Activated CD8-positive, alpha-beta memory T cell treated with anti-CD3 and anti-CD28 coated beads for 48 hours (primary cell): ENCODE data around the gene DDX50.
"Not testable (repeated sequence)": the region's sequence is repeated elsewhere in the genome, so short reads cannot be mapped to it uniquely, and the experiment has no call there.

Source experiments
- DNase-seq, 3 experiments: peaks; one replicate each; pipeline ENCODE4 v3.0.0-alpha.2; 2020; ENCODE audit warnings: low read depth in 2 of 3, low spot score in 2 of 3

DDX50 gene, protein sequence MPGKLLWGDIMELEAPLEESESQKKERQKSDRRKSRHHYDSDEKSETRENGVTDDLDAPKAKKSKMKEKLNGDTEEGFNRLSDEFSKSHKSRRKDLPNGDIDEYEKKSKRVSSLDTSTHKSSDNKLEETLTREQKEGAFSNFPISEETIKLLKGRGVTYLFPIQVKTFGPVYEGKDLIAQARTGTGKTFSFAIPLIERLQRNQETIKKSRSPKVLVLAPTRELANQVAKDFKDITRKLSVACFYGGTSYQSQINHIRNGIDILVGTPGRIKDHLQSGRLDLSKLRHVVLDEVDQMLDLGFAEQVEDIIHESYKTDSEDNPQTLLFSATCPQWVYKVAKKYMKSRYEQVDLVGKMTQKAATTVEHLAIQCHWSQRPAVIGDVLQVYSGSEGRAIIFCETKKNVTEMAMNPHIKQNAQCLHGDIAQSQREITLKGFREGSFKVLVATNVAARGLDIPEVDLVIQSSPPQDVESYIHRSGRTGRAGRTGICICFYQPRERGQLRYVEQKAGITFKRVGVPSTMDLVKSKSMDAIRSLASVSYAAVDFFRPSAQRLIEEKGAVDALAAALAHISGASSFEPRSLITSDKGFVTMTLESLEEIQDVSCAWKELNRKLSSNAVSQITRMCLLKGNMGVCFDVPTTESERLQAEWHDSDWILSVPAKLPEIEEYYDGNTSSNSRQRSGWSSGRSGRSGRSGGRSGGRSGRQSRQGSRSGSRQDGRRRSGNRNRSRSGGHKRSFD

DNA sequence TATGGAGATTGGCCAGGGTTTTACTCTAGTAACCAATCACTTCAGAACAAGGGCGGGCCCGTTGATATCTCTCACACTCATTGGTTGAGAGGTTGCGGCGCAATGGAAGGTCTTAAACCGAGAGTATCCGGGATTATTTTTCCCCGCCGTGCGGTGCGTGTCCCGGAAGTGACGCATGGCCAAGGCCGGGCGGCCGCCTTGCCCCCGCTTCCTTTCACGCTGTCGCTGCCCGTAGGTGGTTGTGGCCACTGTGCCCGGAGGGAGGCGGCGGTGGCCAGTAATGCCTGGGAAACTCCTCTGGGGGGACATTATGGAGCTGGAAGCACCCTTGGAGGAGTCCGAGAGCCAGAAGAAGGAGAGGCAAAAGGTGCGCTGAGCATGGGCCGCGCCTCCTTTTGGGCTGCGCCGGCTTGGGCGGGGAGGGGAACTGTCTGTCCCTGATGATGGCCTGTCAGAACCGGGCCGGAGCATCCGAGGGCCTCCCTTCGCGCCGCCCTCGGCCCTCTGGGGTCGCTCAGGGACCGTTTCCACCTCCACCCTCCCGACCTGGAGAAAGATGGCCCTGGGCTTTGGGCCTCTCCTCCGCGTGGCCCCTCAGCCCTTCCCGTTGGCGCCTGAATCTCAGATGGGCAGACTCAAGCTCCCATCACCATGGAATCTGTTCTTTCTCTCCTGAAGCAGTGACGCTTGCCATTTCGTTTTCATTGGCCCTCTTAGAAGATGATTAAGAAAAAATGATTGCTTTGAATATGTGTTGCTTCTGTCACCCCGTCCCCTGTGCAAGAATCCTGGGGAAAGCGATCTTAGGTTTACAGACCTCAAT is at the start of gene DDX50:
Gene DDX50 (plus strand): TSS at position 211 of the 823 bp plus-strand sequence. CDS start 70 bp downstream, at position 281.
- DNase-seq, result peak; percentile 88 to 90 (median 89)

DNA sequence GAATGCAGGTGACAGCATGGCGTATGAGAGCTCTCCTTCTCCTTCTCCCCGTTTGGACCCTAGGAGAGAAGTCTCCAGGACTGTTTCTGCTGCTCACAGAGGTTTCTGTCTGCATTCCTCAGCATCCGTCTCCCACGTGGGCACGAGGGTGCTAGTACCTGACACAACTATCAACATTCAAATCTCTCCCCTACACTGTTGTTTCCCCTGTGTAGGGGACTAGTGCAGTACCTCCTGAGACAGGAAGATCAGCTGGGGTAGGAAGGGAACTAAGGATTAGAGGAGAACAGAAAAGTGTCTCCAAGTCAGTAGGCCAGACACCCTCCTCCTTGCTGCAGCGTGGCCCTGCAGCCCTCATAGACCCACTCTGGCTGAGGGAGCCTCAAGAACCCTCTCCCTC is 44.8 kb upstream of the DDX50 start:
- no peak for DNase-seq

DNA sequence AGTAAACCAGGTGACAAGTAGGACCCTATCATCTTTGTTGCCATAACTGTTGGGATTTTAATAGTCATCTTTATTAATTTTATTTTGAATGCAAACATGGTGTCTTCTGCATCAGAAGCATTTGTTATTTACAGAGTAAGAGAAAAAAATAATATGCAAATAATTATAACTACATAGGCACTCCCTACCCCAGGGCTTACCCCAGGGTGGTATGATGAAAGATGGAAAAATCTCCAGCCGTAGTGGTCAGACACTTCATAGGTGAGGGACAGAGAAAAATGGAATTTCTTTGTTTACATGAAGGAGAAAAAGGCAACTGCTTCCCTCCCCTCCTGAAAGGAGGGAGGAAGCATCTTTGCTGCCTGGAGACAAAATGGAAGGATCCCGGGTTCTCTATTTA is 44.1 kb upstream of the DDX50 start:
- no peak for DNase-seq

DNA sequence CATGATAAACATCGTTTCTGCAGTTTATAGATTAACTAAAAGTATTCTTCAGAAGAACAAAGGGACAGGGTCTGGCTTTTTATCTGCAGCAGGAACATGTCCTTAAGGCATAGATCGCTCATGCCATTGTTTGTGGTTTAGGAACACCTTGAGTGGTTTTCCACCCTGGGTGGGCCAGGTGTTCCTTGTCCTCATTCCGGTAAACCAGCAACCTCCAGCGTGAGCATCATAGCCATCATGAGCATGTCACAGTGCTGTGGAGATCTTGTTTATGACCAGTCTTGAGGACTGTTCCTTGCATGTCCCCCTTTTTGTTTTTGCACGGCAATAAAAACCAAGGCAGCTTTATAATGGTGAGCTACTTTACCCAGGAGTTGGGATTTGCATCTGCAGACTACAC is 39.9 kb upstream of the DDX50 start:
- DNase-seq, result no peak

DNA sequence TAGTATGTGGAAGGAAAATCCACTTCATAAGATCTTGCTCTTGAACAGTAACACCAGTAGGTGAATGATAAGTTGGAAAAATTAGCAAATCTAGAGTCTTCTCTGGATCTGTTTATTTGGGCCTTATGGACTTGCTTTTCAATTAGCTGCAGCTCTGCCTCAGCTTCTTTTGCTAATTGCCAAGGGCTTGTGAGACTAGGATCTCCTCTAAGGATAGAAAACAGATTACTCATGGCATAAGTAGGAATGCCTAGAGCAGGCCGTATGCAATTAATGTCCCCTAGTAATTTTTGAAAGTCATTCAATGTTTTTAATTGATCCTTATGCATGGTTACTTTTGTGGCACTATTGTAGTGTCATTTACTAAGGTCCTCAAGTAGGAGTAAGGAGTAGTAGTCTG is 36.5 kb upstream of the DDX50 start:
- DNase-seq, result no peak

DNA sequence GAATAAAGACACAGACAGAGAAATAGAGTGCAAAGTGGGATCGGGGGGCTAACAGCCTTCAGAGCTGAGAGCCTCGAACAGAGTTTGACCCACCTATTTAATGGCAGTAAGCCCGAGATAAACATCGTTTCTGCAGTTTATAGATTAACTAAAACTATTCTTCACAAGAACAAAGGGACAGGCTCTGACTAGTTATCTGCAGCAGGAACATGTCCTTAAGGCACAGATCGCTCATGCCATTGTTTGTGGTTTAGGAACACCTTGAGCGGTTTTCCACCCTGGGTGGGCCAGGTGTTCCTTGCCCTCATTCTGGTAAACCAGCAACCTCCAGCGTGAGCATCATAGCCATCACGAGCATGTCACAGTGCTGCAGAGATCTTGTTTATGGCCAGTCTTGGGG is 32.9 kb upstream of the DDX50 start:
- DNase-seq, result not testable (repeated sequence)

DNA sequence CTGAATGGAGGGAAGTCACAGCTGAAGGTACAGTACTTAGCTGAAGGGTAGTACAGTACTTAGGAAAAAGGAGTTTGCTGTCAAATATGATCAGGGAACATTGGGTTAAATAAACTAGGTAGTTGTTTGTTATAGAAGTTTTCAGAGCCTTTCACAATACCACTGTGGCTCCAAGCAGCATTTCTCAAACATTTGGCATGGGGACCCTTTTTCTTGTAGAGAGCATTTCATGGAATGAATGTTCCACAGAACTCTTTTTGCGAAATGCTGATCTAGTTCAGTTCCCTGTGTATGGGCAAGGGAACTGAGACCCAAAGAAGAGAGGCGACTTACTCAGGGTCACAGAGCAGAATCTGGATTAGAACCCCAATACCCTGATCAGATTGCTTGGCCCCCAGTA is 31.5 kb upstream of the DDX50 start:
- DNase-seq, result no peak

DNA sequence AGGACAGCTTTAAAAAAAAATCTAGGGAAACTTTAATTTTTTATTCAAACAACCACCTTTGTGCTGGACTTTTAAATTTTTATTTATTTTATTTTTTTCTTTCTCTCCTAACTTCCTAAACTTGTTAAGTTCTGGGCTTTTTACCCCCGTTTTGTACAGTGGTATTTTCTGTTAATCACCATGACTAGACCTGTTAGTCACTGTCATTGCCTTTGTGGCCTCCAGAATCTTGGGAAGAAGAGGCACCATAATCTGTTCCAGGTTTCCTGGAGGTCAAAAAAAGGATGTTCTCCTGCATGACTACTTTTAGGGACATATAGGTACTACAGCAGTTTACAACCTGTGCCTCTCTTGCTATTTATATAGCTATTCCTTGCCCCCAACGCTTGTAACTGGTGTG is 31.1 kb upstream of the DDX50 start:
- no peak for DNase-seq

DNA sequence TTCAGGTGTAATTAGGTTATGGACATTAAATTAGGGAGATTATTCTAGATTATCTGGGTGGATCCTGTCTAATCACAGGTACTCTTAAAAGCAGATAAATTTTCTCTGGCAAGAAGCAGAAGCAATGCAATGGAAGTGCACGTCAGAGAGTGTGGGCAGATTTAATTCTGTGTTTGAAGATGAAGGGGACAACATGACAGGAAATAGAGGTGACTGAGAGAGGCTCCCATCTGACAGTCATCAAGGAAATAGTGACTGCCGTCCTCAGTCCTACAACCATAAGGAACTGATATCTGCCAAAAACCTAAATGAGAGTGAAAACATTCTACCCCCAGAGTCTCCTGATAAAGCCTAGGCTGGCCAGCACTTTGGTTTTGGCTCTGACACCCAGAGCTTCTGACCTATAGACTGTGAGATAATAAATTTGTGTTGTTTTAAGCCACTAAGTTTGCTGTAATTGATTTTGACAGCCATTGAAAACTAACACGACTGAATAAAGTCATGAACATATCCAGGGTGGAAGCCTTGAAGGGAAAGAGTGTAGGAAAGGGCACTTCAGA is 30.5 kb upstream of the DDX50 start:
- no peak for DNase-seq

DNA sequence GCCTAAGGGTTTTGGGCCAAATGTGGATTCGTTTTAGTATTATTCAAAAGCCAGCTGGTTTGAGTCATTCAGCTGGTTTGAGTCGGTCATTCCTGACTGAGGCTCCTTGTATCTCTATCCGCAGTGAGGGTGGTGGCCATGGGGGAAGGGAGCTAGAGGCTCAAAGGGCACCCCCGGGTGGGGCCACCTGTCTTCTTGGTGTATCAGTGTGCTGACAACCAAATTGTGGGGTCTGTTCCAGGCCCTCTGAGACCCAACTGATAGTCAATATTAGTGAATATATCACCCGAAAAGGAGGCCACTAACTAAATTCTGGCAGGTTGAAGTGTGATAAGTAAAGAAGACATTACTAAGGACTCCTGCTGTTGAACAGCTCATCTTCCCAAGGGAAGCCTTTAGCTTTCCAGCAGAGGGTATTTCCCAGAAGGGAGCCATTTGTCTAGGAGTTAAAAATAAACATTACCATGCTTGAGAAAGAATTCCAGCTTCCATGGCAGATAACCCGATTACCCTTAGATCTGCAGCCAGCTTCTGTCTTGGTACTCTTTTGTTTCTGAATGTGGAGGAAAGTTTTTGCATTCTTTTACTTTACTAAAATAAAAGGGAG is 29.9 kb upstream of the DDX50 start:
- no peak for DNase-seq

DNA sequence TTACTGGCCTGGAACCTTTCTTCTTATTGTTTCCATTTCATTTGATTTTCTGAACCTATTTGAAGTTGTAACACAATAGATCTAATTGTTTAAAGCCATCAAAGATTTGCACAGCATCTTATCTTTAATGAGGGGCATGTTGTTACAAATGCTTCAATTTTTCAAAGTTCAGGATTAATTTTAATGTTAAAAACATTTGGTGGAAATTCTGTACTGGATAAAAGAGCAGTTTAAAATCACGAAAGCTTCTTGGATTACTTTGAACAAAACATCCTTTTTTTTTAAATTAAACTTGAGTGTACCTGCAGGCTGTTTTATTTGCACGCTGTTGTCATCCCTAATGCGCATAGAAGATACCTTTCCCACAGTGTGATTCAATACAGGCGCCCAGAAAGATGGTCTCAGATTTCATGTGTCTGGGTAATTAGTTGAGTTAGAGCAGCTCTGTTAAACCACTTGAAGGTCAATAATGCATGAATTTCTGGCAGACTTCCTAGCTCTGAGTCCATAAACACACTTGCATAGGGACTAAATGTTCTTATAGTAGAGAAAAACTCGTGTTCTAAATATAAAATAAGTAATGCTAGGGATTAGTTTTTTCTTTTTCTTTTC is 29.3 kb upstream of the DDX50 start:
- no peak for DNase-seq

DNA sequence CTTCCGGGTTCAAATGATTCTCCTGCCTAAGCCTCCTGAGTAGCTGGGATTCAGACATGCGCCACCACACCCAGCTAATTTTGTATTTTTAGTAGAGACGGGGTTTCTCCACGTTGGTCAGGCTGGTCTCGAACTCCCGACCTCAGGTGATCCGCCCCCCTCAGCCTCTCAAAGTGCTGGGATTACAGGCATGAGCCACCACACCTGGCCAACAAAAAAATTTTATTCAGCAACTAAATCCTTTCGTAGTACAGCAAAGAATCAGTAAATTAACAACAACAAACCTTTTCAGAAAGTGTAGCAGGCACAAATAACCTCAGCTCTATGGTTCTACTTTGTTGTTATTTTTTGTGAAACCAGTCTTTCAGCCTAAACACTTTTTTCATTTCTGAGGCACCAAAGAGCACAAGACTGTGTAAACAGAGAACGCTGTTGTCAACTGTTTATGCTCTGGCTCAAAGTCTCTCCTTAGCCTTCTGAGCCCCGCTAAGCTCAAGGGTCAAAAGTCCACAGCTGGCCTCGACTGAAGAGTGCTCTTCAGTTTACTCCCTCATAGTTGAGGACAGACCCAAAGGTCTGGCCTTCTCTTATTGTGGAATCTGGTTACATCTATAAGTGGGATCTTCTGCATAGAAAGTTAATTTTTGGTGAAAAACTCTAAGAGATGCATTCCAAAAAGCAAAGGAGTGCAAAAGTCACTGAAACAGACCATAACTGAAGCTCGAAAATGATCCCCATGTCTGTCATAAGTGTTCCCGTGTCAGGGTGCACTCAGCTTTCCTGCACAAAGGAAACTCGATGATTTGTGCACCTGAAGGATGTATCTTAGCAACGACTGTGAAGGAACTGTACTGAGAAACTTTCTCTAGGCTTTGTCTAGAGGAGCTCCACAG is 24.6 kb upstream of the DDX50 start:
- no peak for DNase-seq

DNA sequence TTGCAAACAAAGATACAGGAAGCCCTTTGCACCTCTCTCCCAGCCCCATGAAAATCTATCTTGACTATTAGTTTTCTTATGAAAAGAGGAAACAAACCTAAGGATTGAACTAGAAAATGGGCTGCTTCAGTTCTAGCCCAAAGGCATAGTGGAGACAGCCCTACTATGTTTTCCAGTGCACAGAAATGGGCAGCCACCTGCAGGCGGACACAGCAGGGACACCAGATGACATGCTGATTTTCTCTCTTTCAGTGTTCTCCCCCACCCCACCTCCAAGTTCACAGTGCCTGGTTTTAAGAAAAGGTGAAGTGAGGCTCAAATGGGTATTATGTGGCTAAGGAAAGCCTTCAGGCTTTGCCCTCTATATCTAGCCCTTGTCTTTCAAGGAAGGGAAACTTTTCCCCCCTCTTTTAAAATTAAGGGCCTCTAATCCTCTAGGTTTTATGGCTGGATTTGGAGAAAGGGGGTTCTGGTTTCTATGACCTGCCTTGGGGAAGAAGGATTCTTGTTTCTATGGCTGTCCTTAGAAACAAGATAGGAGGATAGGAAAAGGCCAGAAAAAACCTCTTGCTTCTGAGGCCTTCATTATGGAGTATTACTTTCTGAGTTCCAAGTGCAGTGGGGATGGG is 23.5 kb upstream of the DDX50 start:
- no peak for DNase-seq

DNA sequence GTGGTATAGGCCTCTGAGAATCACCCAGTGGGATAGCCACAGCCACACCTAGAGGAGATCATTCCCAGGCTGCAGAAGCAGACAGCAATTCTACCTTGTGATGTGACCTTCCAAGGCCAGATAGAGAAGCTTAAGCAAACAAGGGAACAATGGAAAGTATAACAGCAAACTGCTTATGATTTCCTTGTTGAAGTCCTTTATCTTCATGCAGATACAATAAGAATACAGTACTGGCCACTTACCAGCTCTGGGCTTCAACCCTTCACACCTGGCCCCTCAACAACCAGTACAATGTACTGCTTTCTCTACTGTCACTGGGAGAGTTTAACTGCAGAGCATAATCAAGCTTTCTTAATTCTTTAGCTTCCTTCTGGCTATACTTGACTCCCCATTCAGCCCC is 22.6 kb upstream of the DDX50 start:
- no peak for DNase-seq

DNA sequence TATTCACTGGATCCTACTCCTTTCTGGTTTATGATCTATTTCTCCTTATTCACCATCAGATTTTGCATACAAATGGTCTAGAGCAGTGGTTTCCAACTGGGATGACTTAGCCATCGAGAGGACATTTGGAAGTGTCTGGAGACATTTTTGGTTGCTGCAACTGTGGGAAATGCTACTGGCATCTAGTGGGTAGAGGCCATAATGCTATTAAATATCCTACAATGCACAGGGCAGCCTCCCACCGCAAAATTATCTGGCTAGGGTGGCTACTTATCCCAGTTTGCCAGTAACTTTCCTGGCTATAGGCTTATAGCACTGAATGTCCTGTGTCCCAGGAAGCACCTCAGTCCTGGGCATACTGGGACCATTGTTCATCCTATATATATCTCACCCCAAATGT is 21.5 kb upstream of the DDX50 start:
- DNase-seq, result no peak

DNA sequence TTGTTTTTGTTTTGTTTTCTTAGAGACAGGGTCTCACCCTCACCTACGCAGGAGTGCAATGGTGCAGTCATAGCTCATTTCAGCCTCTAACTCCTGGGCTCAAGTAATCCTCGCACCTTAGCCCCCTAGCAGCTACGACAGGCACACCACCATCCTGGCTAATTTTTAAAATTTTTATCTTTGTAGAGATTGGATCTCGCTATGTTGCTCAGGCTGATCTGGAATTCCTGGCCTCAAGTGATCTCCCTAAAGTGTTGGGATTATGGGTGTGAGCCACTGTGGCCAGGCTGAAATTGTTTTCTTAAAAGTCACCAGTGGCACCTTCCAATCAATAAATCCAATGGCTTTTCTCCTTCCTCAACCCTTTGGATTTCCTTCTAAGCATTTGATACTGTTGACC is 20.9 kb upstream of the DDX50 start:
- no peak for DNase-seq

DNA sequence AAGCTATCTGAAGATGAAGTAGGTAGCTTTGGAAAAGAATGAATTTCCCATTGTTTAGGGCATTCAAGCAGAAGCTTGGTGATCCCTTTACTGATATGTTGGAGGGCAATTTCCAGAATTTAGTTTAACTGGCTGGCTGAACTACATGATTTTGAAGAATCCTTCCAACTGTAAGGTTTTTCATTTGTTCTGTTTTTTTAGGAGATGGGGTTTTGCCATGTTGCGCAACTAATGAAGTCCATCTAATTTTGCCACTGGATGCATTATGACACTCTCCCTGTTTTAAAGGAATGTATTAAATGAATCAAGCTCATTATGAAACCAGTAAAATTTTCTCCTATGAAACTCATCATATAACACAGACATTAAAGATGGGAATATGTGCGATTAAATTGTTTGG is 6.1 kb upstream of the DDX50 start:
- DNase-seq, result no peak

DNA sequence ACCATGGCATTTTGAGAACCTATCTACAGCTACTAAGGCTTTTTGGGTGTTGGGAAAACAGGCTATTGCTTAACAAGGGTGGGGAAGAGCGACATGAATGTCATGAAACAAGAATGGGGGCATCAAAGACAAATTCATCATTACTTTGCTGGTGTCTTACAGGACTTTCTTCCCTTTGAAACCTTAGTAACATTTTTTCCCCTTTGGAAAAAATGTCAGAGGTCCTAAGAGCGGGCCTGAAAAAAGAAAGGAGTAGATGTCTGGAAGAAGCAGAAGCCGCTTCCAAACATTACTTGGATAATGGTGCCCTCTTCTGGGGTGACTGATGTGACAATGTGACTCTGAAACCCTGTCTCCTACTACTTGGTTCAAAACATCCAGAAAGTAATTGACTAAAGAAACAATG is 3.8 kb upstream of the DDX50 start:
- no peak for DNase-seq

DNA sequence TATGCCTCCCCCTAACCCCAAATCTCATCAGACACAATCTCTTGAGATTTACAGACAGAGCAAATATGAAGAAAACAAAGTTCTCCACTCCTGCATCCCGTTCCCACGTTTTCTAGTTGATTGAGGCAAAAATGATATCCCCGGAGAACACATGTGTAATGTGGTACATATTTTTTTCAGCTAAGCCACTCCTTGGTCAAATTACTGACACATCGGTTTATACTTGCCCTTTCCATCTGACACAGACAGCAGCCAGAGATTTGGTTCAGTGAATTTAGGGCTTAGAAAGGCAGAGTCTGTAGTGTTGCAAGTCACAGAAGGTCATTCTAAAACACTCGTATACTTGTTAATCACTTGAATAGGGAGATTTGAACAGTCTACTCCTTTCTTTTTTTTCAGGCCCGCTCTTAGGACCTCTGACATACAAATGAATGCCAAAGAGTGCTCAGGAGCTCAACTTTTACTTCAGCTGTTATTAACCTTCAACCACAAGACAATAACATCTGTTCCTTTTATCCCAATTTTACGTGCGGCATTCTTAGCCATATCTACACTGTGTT is 1.8 kb upstream of the DDX50 start:
- no peak for DNase-seq
